GM21367 (cell line): ENCODE results near the gene PSD4.
A peak's percentile ranks its signal among the peaks of the same experiment; 100 is the strongest.

ENCODE experiments used
- ATAC-seq: cut with Tn5 transposase; IDR thresholded peaks from one replicate; pipeline ENCODE4 v1.9.1; 2021; ENCODE audit not compliant: unreplicated experiment

The PSD4 gene

GRCh38 chr2:113183264-113183663, 9.5 kb downstream of the PSD4 start:
- ATAC-seq: no peak

DNA sequence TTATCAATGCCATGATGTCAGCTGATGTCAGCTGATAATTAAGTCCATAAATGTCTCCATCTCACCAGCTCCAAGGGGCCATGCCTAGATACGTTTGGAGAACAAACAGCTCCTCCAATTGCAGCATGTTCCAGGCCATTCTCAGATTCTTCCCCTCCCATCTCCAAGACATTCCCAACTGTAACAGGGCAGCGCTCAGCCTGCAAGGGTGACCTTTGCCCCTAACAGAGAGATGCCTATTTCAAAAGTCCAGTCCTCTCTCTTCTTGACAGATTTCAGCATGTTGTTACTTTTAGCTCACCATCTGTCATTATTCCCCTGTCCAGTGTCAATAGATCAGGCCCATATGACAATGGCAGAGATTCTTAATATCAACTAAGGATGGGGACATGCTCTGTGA, 9.9 kb downstream of the PSD4 start:
- no peak for ATAC-seq

- no peak for ATAC-seq
These were observed 10.9 kb downstream of the PSD4 start for GRCh38 chr2:113184531-113185230.

- ATAC-seq: no peak
These were observed 12.1 kb downstream of the PSD4 start for GRCh38 chr2:113185664-113186432.

DNA sequence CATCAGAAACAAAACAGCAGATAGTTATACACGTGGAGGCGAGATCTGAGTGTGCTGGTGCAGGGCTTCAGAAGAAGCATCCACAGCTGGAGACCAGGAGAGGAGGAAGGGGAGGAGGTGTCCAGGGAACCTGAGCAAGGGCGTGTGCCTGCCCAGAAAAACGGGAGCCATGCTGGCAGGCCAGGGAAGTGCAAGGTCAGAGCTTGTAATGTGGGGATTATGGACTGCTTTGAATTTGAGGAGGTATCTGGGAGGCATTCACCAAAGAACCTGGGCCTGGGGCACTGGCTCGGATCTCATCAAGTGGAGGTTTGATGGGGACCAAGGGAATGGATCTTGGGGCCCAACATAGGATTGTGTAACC, 12.6 kb downstream of the PSD4 start:
- no peak for ATAC-seq

DNA sequence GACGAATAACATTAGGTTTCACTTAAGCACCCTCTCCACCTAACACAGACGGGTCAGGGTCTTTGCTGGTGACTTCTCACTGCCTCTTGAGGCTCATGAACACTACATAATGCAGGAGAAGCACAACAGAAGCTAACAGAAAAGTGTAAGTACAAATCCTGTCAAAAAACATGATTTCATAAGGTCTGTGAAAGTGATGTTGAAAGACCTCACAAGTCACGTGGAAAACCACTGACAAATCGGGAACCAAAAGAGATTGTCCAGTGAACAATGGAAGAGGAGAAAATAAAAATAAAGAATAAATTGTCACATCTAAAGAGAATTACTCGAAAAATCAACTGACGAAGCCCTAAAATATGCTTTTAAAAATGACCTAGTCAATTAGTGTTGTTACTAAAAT, 14.0 kb downstream of the PSD4 start:
- ATAC-seq: no peak

DNA sequence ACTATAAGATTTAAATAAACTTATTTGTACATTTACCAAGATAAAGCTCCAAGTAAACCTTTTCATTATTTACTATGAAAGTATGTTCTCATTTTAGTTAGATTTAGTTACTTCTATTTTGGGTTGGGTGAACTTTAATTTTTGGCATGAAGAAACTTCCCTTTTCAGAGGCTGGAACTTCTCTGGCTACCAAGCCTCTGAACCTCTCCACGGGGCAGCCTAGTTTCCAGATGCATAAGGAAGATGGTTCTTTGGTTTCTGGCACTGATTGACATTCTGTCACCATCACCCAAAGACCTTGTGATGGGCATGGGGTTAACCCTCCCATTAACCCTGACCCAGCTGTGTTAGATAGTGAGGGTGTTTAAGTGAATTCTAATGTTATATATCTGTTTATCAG, 17.1 kb downstream of the PSD4 start:
- ATAC-seq: no peak

- no peak for ATAC-seq
These were observed 18.8 kb downstream of the PSD4 start for GRCh38 chr2:113192459-113193100.

- ATAC-seq: no peak
These were observed 22.2 kb downstream of the PSD4 start for GRCh38 chr2:113195923-113196501.

DNA sequence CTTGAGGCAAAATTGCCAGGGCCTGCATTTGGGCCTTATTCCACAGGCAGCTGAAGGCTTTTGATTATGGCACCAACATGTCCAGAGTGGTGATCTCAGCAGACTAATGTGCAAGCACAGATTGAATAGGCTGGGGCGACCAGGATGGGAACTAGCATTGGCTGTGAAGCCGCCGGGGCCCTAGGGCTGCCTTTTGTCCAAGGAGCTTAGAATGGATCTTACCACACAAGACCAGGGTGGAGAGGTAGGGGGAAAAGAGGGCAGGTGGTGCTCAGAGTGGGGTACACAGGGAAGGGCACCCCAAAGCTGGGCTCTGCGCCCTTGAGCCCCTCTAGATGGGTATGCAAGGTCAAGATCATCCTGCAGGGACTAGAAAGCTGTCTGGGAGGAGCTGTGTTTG, 23.1 kb downstream of the PSD4 start:
- no peak for ATAC-seq

GRCh38 chr2:113197347-113198047, 23.7 kb downstream of the PSD4 start:
- ATAC-seq: no peak

DNA sequence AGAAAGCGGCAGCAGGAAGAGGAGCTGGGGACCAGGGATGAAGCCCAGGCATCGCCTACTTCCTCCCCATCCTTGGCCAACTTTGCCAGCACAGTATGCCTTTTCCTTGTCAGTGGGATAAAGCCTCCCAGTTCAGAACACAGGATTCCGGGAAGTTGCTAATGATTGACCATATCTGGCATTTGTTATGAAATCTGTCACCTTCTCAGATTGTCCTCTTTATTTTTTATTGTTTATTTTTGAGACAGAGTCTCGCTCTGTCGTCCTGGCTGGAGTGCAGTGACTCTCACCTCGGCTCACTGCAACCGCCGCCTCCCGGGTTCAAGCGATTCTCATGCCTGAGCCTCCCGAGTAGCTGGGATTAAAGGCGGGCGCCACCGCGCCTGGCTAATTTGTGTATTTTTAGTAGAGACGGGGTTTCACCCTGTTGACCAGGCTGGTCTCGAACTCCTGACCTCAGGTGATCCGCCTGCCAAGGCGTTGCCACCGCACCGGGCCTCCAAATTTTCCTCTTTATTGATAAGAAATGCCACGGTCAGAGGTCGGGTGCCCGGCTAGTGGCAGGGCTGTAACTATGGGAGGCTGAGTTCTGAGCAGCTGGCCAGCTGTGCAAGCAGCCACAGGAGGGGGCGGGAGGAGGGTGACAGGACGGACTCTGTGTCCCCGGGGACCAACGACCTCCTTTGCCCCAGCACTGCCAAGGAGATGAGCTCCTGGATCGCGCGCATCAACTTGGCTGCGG, 24.4 kb downstream of the PSD4 start:
- no peak for ATAC-seq

- ATAC-seq: peak; percentile 61
These were observed 25.2 kb downstream of the PSD4 start for GRCh38 chr2:113198790-113199612.

- no peak for ATAC-seq
These were observed 26.5 kb downstream of the PSD4 start for GRCh38 chr2:113200236-113200635.

- ATAC-seq: no peak
These were observed 27.1 kb downstream of the PSD4 start for GRCh38 chr2:113200736-113201490.

- ATAC-seq: no peak
These were observed 27.9 kb downstream of the PSD4 start for GRCh38 chr2:113201496-113202304.

- ATAC-seq: no peak
These were observed 28.8 kb downstream of the PSD4 start for GRCh38 chr2:113202305-113203216.
